Fibroblast of skin of left biceps (primary cell): Measurements from ENCODE around the gene ID4.
A peak's percentile ranks its signal among the peaks of the same experiment; 100 is the strongest.

Experiments used
- DNase-seq, 2 experiments: peaks; one replicate each; pipeline ENCODE4 v3.0.0-alpha.2; 2013; ENCODE audit warnings: low read depth in 2 of 2

Gene ID4

DNA sequence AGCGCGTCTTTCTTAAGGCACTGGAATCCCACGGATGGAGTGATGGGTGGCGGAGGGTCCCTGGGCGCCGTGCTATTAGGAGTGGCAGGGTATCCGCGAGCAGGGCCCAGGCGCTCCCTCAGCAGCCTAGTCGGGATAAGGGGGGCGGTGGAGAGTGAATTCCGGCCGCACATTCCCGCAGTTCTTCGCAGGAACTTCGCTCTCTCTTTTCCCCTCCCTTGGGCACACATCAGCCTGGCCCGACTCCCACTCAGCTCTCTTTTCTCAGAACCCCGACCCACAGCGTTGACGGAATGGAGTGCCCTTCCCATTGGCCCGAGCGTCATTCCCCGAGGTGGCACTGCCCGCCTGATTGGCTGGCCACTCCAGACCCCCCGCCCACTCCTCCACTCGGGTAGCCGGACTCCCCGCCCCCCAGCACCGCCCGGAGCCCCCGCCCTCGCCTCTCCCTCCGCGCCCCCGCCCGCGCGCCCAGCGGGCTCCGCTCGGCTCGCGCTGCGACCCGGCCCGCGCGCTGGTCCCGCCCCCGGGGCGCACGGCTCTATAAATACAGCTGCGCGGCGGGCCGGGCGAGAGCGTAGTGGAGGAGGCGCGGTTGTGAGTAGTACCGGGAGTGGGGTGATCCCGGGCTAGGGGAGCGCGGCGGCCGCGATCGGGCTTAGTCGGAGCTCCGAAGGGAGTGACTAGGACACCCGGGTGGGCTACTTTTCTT is at the start of gene ID4:
ID4 (plus strand) TSS at position 572 of the 712 bp plus-strand sequence. CDS start 385 bp downstream, outside the sequence.
- DNase-seq: peak; percentile 96 to 97

DNA sequence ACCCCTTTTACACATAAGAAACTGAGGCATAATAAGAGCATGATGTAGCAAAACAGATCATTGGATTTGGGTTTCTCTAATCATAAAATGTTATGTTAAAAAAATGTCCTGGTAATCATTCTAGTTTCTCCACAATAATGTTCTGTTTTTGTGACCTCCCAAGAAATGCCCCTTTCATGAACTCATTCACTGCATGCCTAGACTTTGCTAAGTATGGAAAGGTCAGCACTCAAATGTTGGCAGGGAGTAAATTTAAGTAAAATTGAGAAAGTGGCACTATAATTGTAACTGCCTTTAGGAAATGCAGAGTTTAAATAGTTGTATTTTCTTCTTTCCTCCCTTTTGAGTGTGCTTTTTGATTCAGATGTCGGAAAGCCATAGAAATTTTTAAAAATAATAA is 48.5 kb upstream of the ID4 start:
- no peak for DNase-seq

- no peak for DNase-seq
Measured at GRCh38 chr6:19789100-19789803, 47.9 kb upstream of the ID4 start.

- no peak for DNase-seq
Measured at GRCh38 chr6:19791267-19791666, 45.9 kb upstream of the ID4 start.

DNA sequence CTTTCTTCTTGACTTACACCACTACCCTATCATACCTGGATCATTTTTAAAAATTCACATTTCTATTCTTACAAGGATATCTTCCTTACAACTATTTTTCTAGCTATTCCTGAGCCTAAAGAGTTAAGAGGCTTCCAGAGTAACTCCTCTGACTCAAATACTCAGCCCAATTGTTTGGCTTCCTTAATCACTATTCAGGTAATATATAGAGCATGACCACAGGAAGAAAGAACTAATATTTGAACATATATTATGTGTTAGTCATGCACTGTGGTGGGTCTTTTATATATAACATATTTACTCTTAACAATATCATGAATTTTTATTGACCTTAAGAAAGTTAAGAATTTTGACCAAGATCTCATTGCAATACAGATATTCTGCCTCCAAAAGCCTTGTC is 42.0 kb upstream of the ID4 start:
- no peak for DNase-seq

DNA sequence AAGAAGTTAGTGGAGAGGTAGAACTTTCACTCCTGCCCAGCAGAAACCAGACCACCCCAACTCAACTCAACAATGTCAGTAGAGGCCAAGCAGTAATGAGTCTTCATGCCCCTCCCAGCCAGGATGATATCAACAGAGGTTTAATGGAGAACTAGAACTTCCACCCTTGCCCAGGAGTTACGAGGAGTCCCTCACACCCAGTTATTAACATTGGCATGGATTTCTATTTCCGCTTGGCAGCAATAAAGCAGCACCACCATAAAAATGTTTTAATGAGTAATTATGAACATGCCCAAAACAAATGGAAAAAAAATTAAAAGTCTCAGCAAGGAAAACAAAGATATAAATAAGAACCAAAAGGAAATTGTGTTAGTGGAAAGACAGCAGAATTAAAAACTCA is 40.7 kb upstream of the ID4 start:
- DNase-seq: no peak

DNA sequence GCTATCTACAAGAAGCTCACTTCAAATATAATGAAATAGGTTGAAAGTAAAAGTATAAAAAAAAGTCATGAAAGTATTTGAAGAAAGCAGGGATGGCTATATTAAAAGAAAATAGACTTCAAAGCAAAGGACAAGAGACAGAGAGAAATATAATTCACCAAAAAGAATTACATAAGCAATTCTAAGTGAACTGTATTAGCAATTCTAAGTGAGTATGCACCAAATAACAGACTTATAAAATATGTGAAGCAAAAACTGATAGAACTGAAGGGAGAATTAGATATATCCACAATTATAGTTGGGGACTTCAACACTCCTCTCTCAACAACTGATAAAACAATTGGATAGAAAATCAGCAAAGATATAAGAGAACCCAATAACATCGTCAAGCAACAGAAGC is 38.8 kb upstream of the ID4 start:
- no peak for DNase-seq

GRCh38 chr6:19802656-19803055 is 34.5 kb upstream of the ID4 start:
- DNase-seq: no peak

- DNase-seq: no peak
Measured at GRCh38 chr6:19803331-19804204, 33.6 kb upstream of the ID4 start.

DNA sequence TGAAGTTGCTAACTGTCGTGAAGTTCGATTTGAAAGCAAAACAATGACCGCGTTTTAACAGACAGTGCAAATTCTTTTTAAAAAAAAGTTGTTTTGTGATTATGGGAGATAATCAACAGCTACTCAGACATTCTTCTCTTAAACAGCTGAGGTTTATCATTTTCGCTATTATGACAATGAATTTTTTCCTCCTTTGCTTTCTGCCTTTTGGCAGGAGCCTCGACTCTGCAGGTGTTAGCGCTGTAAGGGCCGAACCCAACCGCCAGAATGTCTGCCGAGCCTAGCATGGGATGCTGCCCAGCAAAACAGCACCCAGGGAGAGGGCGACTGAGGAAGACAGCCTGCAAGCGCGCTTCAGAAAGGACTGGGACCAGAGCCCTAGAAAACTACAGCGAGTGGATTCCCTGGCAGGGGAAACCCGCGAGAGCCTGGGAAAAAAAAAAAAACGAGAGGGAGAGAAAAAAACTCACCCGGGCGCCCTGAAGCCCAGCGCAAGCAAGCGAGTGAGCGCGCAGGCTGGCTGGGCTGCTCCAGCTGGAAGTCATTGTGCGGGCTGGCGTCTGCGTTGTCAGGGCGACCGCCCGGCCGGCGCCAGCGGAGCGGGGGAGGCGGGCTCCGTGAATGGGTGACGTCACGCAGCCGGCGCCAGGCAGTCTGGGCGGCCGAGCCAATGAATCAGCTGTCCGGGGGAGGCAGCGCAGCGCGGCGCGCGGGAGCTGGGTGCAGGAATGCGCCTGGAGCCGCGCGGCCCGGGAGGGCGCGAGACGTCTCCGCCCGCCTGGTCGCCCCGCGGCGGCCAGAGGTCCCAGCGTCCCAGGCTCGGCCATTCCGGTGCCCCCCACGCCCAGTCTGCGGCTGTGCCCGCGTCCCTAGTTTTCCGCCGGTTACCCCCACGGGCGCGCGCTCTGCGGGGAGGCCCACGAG is 32.7 kb upstream of the ID4 start:
- peak; percentile 93 to 94 for DNase-seq

GRCh38 chr6:19805129-19805481 is 32.1 kb upstream of the ID4 start:
- no peak for DNase-seq

DNA sequence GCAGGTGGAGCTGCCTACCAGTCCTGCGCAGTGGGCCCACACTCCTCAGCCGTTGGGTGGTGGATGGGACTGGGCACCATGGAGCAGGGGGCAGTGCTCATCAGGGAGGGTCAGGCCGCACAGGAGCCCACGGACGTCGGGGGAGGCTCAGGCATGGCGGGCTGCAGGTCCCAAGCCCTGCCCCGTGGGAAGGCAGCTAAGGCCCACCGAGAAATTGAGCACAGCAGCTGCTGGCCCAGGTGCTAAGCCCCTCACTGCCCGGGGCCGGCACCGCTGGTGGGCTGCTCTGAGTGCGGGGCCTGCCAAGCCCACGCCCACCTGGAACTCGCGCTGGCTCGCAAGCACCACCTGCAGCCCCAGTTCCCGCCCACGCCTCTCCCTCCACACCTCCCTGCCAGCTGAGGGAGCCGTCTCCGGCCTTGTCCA is 30.2 kb upstream of the ID4 start:
- DNase-seq: no peak

GRCh38 chr6:19811397-19812079 is 25.6 kb upstream of the ID4 start:
- DNase-seq: no peak

- no peak for DNase-seq
Measured at GRCh38 chr6:19812512-19813119, 24.6 kb upstream of the ID4 start.

GRCh38 chr6:19818805-19819204 is 18.4 kb upstream of the ID4 start:
- DNase-seq: no peak

- no peak for DNase-seq
Measured at GRCh38 chr6:19824058-19824807, 12.9 kb upstream of the ID4 start.

- no peak for DNase-seq
Measured at GRCh38 chr6:19827247-19827646, 9.9 kb upstream of the ID4 start.

- no peak for DNase-seq
Measured at GRCh38 chr6:19827903-19828302, 9.3 kb upstream of the ID4 start.

GRCh38 chr6:19830171-19830570 is 7.0 kb upstream of the ID4 start:
- DNase-seq: no peak

GRCh38 chr6:19831358-19831757 is 5.8 kb upstream of the ID4 start:
- DNase-seq: no peak
